CD4-positive, CD25-positive, alpha-beta regulatory T cell (primary cell): ENCODE results near the gene MYBPH. TPM values are rescaled to one million over a fixed set of nuclear protein-coding genes. Genes with fewer than 3 reads are reported as not detected.

Experiments
- ATAC-seq, 2 donors: fragments of 150-1000 bp; cut with Tn5 transposase; one replicate each; pipeline ENCODE4 v1.10.0; 2021; ENCODE audit warnings: low read depth in 2 of 2, moderate number of reproducible peaks in 2 of 2, moderate library complexity in 1 of 2
- DNase-seq, 3 donors: peaks; one replicate each; pipeline versions ENCODE4 v3.0.0 to v3.0.0-alpha.2; 2012 to 2022; ENCODE audit warnings: mixed read lengths in 1 of 3
- H3K27ac ChIP-seq: one replicate; pipeline ENCODE4 v1.7.0; 2013; ENCODE audit warnings: mild to moderate bottlenecking, low read length; ENCODE audit not compliant: insufficient read depth, poor library complexity, severe bottlenecking
- H3K27me3 ChIP-seq: one replicate; pipeline ENCODE4 v1.7.0; 2013; ENCODE audit warnings: low read length; ENCODE audit not compliant: control insufficient read depth, insufficient read depth
- H3K36me3 ChIP-seq: one replicate; pipeline ENCODE4 v1.7.0; 2013; ENCODE audit warnings: mild to moderate bottlenecking, low read length, moderate library complexity; ENCODE audit not compliant: control insufficient read depth, insufficient read depth
- H3K4me1 ChIP-seq: 2 replicates; pipeline ENCODE4 v1.7.0; 2013; ENCODE audit warnings: mild to moderate bottlenecking, low read length; ENCODE audit not compliant: insufficient read depth, control insufficient read depth, poor library complexity, severe bottlenecking
- H3K4me3 ChIP-seq: one replicate; pipeline ENCODE4 v1.7.0; 2013; ENCODE audit warnings: low read depth, mild to moderate bottlenecking, low read length, moderate library complexity
- H3K9me3 ChIP-seq, 2 experiments: 1 replicate in 1 of 2; 2 replicates in 1 of 2; pipeline ENCODE4 v1.7.0; 2013; ENCODE audit warnings: low read length in 2 of 2, mild to moderate bottlenecking in 1 of 2, moderate library complexity in 1 of 2; ENCODE audit not compliant: control insufficient read depth in 2 of 2
- H3K27ac Mint-ChIP-seq, 3 donors: one replicate each; pipeline ENCODE4 v1.8.0; 2020 to 2022; ENCODE audit warnings: mild to moderate bottlenecking in 3 of 3, mixed read lengths in 3 of 3, moderate library complexity in 2 of 3
- H3K27me3 Mint-ChIP-seq: one replicate; pipeline ENCODE4 v1.8.0; 2022; ENCODE audit warnings: mild to moderate bottlenecking, mixed read lengths
- H3K36me3 Mint-ChIP-seq: one replicate; pipeline ENCODE4 v1.8.0; 2020; ENCODE audit warnings: mixed read lengths
- H3K4me1 Mint-ChIP-seq, 4 donors: one replicate each; pipeline ENCODE4 v1.8.0; 2020 to 2022; ENCODE audit warnings: mixed read lengths in 4 of 4, mild to moderate bottlenecking in 1 of 4
- H3K4me3 Mint-ChIP-seq, 4 donors: one replicate each; pipeline ENCODE4 v1.8.0; 2020 to 2022; ENCODE audit warnings: mild to moderate bottlenecking in 4 of 4, mixed read lengths in 4 of 4, moderate library complexity in 3 of 4
- H3K9me3 Mint-ChIP-seq, 7 donors: one replicate each; pipeline ENCODE4 v1.8.0; 2020 to 2022; ENCODE audit warnings: mixed read lengths in 7 of 7, mild to moderate bottlenecking in 3 of 7, moderate library complexity in 2 of 7
- polyA plus RNA-seq, 4 donors: library from polyadenylated mRNA; unstranded; fragments of 300-500 nt; fragmentation: Illumina TruSeq; gene quantifications; one replicate each; pipeline ENCODE4 v1.2.3, GENCODE V29; 2021
- total RNA-seq: library from RNA; stranded (reverse); gene quantifications from one replicate; pipeline ENCODE4 v1.2.3, GENCODE V29; 2022

MYBPH gene, protein sequence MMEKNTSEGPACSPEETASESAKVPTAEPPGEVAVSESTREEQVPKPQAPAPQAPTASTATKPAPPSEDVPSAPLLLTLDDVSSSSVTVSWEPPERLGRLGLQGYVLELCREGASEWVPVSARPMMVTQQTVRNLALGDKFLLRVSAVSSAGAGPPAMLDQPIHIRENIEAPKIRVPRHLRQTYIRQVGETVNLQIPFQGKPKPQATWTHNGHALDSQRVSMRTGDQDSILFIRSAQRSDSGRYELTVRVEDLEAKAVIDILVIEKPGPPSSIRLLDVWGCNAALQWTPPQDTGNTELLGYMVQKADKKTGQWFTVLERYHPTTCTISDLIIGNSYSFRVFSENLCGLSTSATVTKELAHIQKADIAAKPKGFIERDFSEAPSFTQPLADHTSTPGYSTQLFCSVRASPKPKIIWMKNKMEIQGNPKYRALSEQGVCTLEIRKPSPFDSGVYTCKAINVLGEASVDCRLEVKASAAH
- total RNA-seq (not detected), polyA plus RNA-seq (not detected)

DNA sequence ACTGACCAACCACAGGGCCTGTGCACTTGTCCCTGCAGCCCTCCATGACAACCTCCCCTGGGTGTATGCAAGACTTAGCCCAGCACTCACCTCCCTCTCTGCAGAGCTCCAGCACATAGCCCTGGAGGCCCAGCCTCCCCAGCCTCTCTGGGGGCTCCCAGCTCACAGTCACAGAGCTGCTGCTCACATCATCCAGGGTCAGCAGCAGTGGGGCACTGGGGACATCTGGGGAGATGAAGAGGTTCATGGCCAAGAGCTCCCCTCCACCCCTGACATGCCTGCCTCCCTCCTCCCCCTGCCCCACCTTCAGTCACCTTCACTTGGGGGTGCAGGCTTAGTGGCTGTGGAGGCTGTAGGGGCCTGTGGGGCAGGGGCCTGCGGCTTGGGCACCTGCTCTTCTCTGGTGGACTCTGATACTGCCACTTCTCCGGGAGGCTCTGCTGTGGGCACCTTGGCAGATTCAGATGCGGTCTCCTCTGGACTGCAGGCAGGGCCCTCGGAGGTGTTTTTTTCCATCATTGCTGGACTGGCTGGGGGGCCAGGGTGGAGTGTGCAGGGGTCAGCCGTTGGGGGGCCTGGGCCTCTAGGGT lies at the start of gene MYBPH:
Gene MYBPH, minus strand, starts transcription at position 590 of the 590 bp plus-strand sequence. Its CDS starts 71 bp downstream, at position 519.
- H3K27me3 ChIP-seq, result no peaks in the 10 kb centered on the region
- Mint-ChIP-seq H3K9me3 (no peaks in the 10 kb centered on the region), H3K4me3 (no peak within 1 kb of the TSS), H3K27ac (no peak within 1 kb of the TSS), H3K36me3 (no peaks in the 10 kb centered on the region), H3K4me1 (no peaks in the 10 kb centered on the region), H3K27me3 (peaks cover 9% of the 10 kb centered on the region)
- ATAC-seq, result no peak
- no peaks in the 10 kb centered on the region for H3K36me3 ChIP-seq
- no peak within 1 kb of the TSS for H3K27ac ChIP-seq
- no peaks in the 10 kb centered on the region for H3K9me3 ChIP-seq
- H3K4me3 ChIP-seq, result no peak within 1 kb of the TSS
- no peak for DNase-seq
- no peaks in the 10 kb centered on the region for H3K4me1 ChIP-seq

DNA sequence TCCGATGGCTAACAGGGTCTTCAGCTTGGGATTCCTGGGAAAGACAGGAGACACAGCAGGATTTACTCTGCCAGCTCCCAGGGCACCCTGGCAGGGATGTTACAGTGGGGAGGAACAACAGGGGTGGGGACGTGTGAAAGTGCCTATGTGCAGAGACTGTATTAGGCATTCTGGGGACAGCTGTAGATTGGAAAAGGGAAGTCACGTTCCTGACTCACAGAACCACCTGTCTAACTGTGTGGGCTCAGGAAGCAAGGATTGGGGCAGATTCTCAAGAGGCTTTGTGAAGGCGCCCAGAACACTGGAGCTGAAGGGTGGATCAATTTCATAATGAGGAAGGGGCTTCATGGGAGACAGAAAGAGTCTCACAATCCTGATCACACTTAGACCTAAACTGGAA lies 49.4 kb upstream of the MYBPH start:
- H3K4me1 Mint-ChIP-seq, result no peaks in the 10 kb centered on the region
- no peaks in the 10 kb centered on the region for H3K27me3 ChIP-seq
- peaks cover 12% of the 10 kb centered on the region for H3K27me3 Mint-ChIP-seq
- no peaks in the 10 kb centered on the region for H3K36me3 Mint-ChIP-seq
- no peaks in the 10 kb centered on the region for H3K36me3 ChIP-seq
- ATAC-seq (no peak), DNase-seq (no peak)
- H3K27ac ChIP-seq, result no peak overlapping the region
- H3K4me3 ChIP-seq, result no peak overlapping the region
- no peak overlapping the region for H3K27ac Mint-ChIP-seq
- H3K9me3 Mint-ChIP-seq, result peaks cover 0 to 3% (median 0%) of the 10 kb centered on the region in 7 donors
- no peaks in the 10 kb centered on the region for H3K9me3 ChIP-seq
- H3K4me1 ChIP-seq, result no peaks in the 10 kb centered on the region
- H3K4me3 Mint-ChIP-seq, result no peak overlapping the region

DNA sequence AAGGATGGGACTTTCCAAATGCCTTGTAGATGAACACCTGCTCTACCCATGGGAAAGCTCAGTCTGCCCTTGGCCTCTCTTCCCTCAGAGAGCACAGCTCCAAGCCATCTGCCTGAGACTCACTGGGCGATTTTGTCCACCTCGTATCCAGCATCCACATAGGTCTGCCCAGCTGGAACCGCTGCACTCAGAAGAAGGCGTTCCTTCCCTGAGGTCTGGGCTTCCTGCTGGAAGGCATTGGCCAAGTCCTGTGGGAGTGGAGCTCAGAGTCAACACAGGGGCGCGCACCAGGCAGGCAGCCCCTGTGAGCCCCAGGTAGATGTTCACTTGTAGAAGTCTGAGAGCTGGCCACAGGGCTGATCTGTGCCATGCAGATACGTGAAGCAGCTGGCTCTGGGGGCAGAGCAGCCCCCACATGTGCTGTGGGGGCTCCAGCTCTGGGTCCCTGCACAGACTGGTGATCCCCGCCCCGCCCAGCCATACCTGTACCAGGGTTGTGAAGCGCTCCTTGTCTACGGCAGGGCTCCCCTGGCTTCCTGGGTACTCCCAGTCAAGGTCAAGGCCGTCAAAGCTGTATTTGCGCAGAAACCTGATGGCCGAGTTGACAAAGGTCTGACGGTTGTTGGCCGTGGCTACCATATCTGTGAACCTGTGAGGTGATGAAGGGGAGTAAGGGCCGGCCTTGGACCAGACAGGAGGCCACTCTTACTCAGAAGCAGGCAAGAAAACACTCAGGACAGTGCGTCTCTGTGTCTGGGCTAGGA lies 47.6 kb upstream of the MYBPH start:
- Mint-ChIP-seq H3K36me3 (no peaks in the 10 kb centered on the region), H3K9me3 (peaks cover 0 to 3% (median 0%) of the 10 kb centered on the region in 7 donors), H3K27me3 (peaks cover 18% of the 10 kb centered on the region), H3K4me3 (no peak overlapping the region), H3K27ac (no peak overlapping the region), H3K4me1 (no peaks in the 10 kb centered on the region)
- Histone ChIP-seq H3K9me3 (no peaks in the 10 kb centered on the region), H3K36me3 (no peaks in the 10 kb centered on the region), H3K27me3 (no peaks in the 10 kb centered on the region), H3K4me3 (no peak overlapping the region), H3K27ac (no peak overlapping the region), H3K4me1 (no peaks in the 10 kb centered on the region)
- DNase-seq (no peak), ATAC-seq (no peak)

DNA sequence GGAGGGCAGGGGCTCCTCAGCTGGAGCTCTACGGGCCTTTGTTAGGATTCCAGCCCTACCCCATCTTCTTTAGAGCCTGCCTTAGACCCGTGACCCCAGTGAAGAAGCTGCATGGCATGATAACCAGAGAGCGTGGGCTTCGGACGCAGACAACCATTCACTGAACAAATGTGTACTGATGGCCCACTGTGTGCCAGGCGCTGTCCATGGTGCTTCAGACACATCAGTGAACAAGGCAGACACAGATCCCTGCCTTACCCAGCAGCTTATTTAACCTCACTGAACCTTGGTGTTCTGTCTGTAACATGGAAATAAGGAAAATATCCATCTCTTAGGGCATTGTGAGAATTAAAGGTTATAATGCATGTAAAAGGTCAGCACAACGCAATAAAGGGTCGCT lies 44.3 kb upstream of the MYBPH start:
- Histone ChIP-seq H3K4me3 (no peak overlapping the region), H3K4me1 (no peaks in the 10 kb centered on the region)
- no peak overlapping the region for H3K27ac Mint-ChIP-seq

DNA sequence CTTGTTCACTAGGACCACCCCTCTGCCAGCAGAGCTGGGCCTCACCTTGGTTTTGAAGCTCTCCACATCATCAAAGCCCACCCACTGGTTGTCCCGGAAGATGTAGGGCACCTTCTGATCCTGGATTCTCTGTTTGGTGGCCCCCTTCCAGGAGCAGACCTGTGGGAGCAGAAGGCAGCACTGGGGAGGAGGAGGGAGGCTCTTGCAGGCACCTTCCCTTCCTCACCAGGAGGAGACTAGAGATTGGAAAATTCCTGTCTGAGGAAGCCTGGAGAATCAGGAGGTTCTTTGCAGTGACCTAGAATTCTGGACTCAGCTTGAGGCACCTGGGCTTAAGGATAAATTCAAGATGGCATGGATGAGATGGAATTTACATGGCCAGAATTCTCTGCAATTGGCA lies 43.5 kb upstream of the MYBPH start:
- Histone ChIP-seq H3K36me3 (no peaks in the 10 kb centered on the region), H3K4me1 (no peaks in the 10 kb centered on the region), H3K9me3 (no peaks in the 10 kb centered on the region), H3K4me3 (no peak overlapping the region), H3K27me3 (no peaks in the 10 kb centered on the region), H3K27ac (no peak overlapping the region)
- Mint-ChIP-seq H3K9me3 (no peaks in the 10 kb centered on the region), H3K36me3 (no peaks in the 10 kb centered on the region), H3K4me1 (peaks cover 0 to 5% (median 1%) of the 10 kb centered on the region in 4 donors), H3K27ac (no peak overlapping the region), H3K27me3 (peaks cover 18% of the 10 kb centered on the region), H3K4me3 (no peak overlapping the region)
- ATAC-seq, result no peak
- no peak for DNase-seq

More for the DNA sequence above, 44.3 kb upstream of the MYBPH start:
- Mint-ChIP-seq H3K9me3 (no peaks in the 10 kb centered on the region), H3K4me1 (peaks cover 0 to 5% (median 1%) of the 10 kb centered on the region in 4 donors), H3K4me3 (no peak overlapping the region), H3K36me3 (no peaks in the 10 kb centered on the region), H3K27me3 (peaks cover 18% of the 10 kb centered on the region)
- H3K9me3 ChIP-seq, result no peaks in the 10 kb centered on the region
- H3K27me3 ChIP-seq, result no peaks in the 10 kb centered on the region
- DNase-seq (no peak), ATAC-seq (no peak)
- no peak overlapping the region for H3K27ac ChIP-seq
- no peaks in the 10 kb centered on the region for H3K36me3 ChIP-seq

DNA sequence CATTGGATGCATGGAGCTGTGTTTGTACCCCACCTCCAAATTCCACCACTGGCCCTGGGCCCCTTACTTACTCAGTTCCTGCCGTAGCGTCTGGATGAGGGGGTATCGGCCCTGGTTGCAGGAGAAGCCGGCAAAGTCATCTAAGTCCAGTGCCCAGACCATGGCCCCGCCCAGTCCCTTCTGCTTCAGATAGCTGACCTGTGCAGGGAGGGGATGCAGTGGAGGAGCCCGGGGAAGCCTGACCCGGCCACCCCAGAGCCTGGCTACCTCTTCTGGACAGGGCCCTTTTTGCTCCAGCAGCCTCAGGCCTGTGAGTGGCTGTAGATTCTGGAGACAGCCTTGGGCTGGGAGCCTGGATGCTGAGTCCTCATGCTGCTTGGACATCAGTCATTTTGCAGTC lies 42.0 kb upstream of the MYBPH start:
- no peaks in the 10 kb centered on the region for H3K36me3 Mint-ChIP-seq
- no peaks in the 10 kb centered on the region for H3K9me3 Mint-ChIP-seq
- H3K27ac Mint-ChIP-seq, result no peak overlapping the region
- Histone ChIP-seq H3K27me3 (no peaks in the 10 kb centered on the region), H3K9me3 (no peaks in the 10 kb centered on the region), H3K36me3 (no peaks in the 10 kb centered on the region), H3K4me1 (no peaks in the 10 kb centered on the region), H3K4me3 (no peak overlapping the region), H3K27ac (no peak overlapping the region)
- no peak overlapping the region for H3K4me3 Mint-ChIP-seq
- H3K4me1 Mint-ChIP-seq, result peaks cover 0 to 5% (median 1%) of the 10 kb centered on the region in 4 donors
- DNase-seq (no peak), ATAC-seq (no peak)
- H3K27me3 Mint-ChIP-seq, result peaks cover 18% of the 10 kb centered on the region

DNA sequence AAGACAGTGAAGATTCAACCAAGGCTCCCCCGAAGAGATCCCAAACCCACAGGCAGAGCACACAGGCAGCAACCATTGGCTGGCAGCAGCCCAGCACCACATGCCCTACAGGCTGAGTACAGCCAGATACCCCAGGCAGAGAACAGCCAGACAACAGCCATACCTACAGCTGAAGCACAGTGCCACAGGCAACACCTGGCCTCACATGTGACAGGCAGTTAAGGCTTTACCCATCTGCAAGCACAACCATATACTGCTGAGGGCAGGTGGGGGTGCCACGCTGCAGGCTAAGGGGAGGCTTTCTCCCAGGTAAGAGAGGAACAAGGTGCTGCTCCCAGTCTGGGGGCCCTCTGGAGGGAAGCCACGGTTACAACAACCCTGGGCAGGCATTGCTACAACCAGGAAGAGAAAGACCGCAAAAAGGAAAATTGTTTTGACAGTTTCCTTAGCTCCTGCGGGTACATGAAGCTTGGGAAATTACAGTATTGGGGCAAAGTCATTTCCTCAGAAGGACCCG lies 41.6 kb upstream of the MYBPH start:
- H3K36me3 Mint-ChIP-seq, result no peaks in the 10 kb centered on the region
- peaks cover 18% of the 10 kb centered on the region for H3K27me3 Mint-ChIP-seq
- Histone ChIP-seq H3K9me3 (no peaks in the 10 kb centered on the region), H3K4me3 (no peak overlapping the region), H3K27me3 (no peaks in the 10 kb centered on the region), H3K4me1 (no peaks in the 10 kb centered on the region), H3K27ac (no peak overlapping the region), H3K36me3 (no peaks in the 10 kb centered on the region)
- peaks cover 0 to 5% (median 1%) of the 10 kb centered on the region in 4 donors for H3K4me1 Mint-ChIP-seq
- ATAC-seq (no peak), DNase-seq (no peak)
- no peak overlapping the region for H3K4me3 Mint-ChIP-seq
- H3K27ac Mint-ChIP-seq, result no peak overlapping the region
- no peaks in the 10 kb centered on the region for H3K9me3 Mint-ChIP-seq
